Stimulated activated CD4-positive, alpha-beta T cell treated with anti-CD3 and anti-CD28 coated beads, Interleukin-2, amount 100 ng/mL, for 48 hours (primary cell): Measurements from ENCODE around the gene SLC39A10.
"Not testable (repeated sequence)": the region's sequence is repeated elsewhere in the genome, so short reads cannot be mapped to it uniquely, and the experiment has no call there.

ENCODE experiments used
- DNase-seq, 2 donors: peaks; one replicate each; pipeline ENCODE4 v3.0.0-alpha.2; 2020

SLC39A10 gene

GRCh38 chr2:195675783-195676427 lies 18.9 kb downstream of the SLC39A10 start:
- DNase-seq = no peak

- no peak for DNase-seq
These were observed 20.3 kb downstream of the SLC39A10 start for GRCh38 chr2:195677290-195677689.

GRCh38 chr2:195677884-195678283 lies 20.9 kb downstream of the SLC39A10 start:
- no peak for DNase-seq

GRCh38 chr2:195682077-195682476 lies 25.1 kb downstream of the SLC39A10 start:
- no peak for DNase-seq

- no peak for DNase-seq
These were observed 26.1 kb downstream of the SLC39A10 start for GRCh38 chr2:195683174-195683573.

GRCh38 chr2:195686564-195686963 lies 29.5 kb downstream of the SLC39A10 start:
- DNase-seq = no peak

- no peak for DNase-seq
These were observed 30.5 kb downstream of the SLC39A10 start for GRCh38 chr2:195687320-195688086.

GRCh38 chr2:195692531-195692930 lies 35.5 kb downstream of the SLC39A10 start:
- not testable (repeated sequence) for DNase-seq

GRCh38 chr2:195694553-195694952 lies 37.5 kb downstream of the SLC39A10 start:
- DNase-seq = no peak

GRCh38 chr2:195695002-195695631 lies 38.1 kb downstream of the SLC39A10 start:
- DNase-seq = no peak

GRCh38 chr2:195696012-195696411 lies 39.0 kb downstream of the SLC39A10 start:
- DNase-seq = no peak

GRCh38 chr2:195697681-195698220 lies 40.7 kb downstream of the SLC39A10 start:
- no peak for DNase-seq

- no peak for DNase-seq
These were observed 43.5 kb downstream of the SLC39A10 start for GRCh38 chr2:195700480-195700879.

- DNase-seq = no peak
These were observed 49.3 kb downstream of the SLC39A10 start for GRCh38 chr2:195706161-195706900.

- DNase-seq = no peak
These were observed 53.1 kb downstream of the SLC39A10 start for GRCh38 chr2:195709901-195710806.

- no peak for DNase-seq
These were observed 54.5 kb downstream of the SLC39A10 start for GRCh38 chr2:195711478-195711877.

GRCh38 chr2:195716466-195716865 lies 59.4 kb downstream of the SLC39A10 start:
- no peak for DNase-seq

- DNase-seq = no peak
These were observed 64.0 kb downstream of the SLC39A10 start for GRCh38 chr2:195721042-195721441.

- DNase-seq = no peak
These were observed 65.0 kb downstream of the SLC39A10 start for GRCh38 chr2:195722075-195722474.

- no peak for DNase-seq
These were observed 70.1 kb downstream of the SLC39A10 start for GRCh38 chr2:195727106-195727505.

- no peak for DNase-seq
These were observed 73.9 kb downstream of the SLC39A10 start for GRCh38 chr2:195730912-195731311.

GRCh38 chr2:195732574-195732973 lies 75.5 kb downstream of the SLC39A10 start:
- DNase-seq = no peak
